OCI-LY7 (cell line): ENCODE measurements around the gene LRP2.

Experiments used
- EZH2phosphoT487 ChIP-seq: fragments of 200-600 bp; sonication (generic); IDR thresholded peaks from 2 replicates; pipeline ENCODE4 v1.6.1; 2018; ENCODE audit warnings: low read depth, borderline replicate concordance, mild to moderate bottlenecking, mixed run types, antibody characterized with exemption, low read length, moderate library complexity, mixed read lengths
- TF ChIP-seq, protein P1 (sequence below): fragments of 200-600 bp; sonication (generic); conservative IDR thresholded peaks from 2 replicates; pipeline ENCODE4 v1.5.1; 2014; ENCODE audit warnings: mild to moderate bottlenecking, antibody characterized with exemption, low read length, moderate library complexity, mixed read lengths

- TF ChIP-seq, protein P1, sequence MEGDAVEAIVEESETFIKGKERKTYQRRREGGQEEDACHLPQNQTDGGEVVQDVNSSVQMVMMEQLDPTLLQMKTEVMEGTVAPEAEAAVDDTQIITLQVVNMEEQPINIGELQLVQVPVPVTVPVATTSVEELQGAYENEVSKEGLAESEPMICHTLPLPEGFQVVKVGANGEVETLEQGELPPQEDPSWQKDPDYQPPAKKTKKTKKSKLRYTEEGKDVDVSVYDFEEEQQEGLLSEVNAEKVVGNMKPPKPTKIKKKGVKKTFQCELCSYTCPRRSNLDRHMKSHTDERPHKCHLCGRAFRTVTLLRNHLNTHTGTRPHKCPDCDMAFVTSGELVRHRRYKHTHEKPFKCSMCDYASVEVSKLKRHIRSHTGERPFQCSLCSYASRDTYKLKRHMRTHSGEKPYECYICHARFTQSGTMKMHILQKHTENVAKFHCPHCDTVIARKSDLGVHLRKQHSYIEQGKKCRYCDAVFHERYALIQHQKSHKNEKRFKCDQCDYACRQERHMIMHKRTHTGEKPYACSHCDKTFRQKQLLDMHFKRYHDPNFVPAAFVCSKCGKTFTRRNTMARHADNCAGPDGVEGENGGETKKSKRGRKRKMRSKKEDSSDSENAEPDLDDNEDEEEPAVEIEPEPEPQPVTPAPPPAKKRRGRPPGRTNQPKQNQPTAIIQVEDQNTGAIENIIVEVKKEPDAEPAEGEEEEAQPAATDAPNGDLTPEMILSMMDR = no peak
- TF ChIP-seq EZH2phosphoT487 = no peak
Measured at GRCh38 chr2:169185711-169186110, 176.6 kb downstream of the LRP2 start.
